IMR-90 (cell line): Measurements from ENCODE around the gene SMIM33. TPM values are rescaled to one million over a fixed set of nuclear protein-coding genes. Genes with fewer than 3 reads are reported as not detected.

Experiments used
- ATAC-seq: fragments of 200-7000 bp; cut with Tn5 transposase; 2 replicates; pipeline ENCODE4 v1.9.1; 2020; ENCODE audit warnings: low read depth, mild to moderate bottlenecking, moderate library complexity
- BruUV-seq: library from RNA; stranded (reverse); fragments of 400-500 nt; replicated peaks from 2 replicates; lab custom pipeline; 2021; lab: Mats Ljungman, UMichigan
- CTCF ChIA-PET: fragments of 300-600 bp; formaldehyde crosslinking; extraction: SDS; loops from one replicate; lab custom pipeline; 2021; ENCODE audit warnings: antibody characterized with exemption; lab: Yijun Ruan, JAX
- POLR2A ChIA-PET: fragments of 300-600 bp; sonication (Branson Sonifier 250); formaldehyde crosslinking; loops from one replicate; lab custom pipeline; 2022; ENCODE audit warnings: antibody characterized with exemption; ENCODE audit not compliant: unreplicated experiment; lab: Charles Lee
- DNase-seq: peaks from one replicate; pipeline ENCODE4 v3.0.0; 2013
- H2AFZ ChIP-seq: replicated peaks from 2 replicates; pipeline ENCODE3; 2013; ENCODE audit warnings: low read length, mild to moderate bottlenecking; ENCODE audit not compliant: poor library complexity
- H2AK5ac ChIP-seq: 2 replicates; pipeline ENCODE4 v1.6.1; 2013; ENCODE audit warnings: low read depth, low read length, inconsistent platforms
- H2AK9ac ChIP-seq: replicated peaks from 2 replicates; pipeline ENCODE3; 2013; ENCODE audit warnings: mild to moderate bottlenecking, low read depth, low read length, moderate library complexity; ENCODE audit not compliant: poor library complexity
- H2BK120ac ChIP-seq: 2 replicates; pipeline ENCODE4 v1.6.1; 2013; ENCODE audit warnings: low read depth, low read length, inconsistent platforms
- H2BK15ac ChIP-seq: 3 replicates; pipeline ENCODE4 v1.6.1; 2013; ENCODE audit warnings: low read depth, low read length, inconsistent platforms
- H2BK20ac ChIP-seq: 2 replicates; pipeline ENCODE4 v1.6.1; 2013; ENCODE audit warnings: low read depth, mild to moderate bottlenecking, inconsistent platforms, low read length, moderate library complexity
- H2BK5ac ChIP-seq: 2 replicates; pipeline ENCODE4 v1.6.1; 2013; ENCODE audit warnings: mild to moderate bottlenecking, low read depth, low read length, inconsistent platforms; ENCODE audit not compliant: poor library complexity, severe bottlenecking
- H3K14ac ChIP-seq: replicated peaks from 2 replicates; pipeline ENCODE4 v1.6.1; 2013; ENCODE audit warnings: low read depth, low read length, inconsistent platforms
- H3K18ac ChIP-seq: 2 replicates; pipeline ENCODE4 v1.6.1; 2013; ENCODE audit warnings: low read depth, low read length, control low read depth
- H3K23ac ChIP-seq: 2 replicates; pipeline ENCODE4 v1.6.1; 2013; ENCODE audit warnings: low read depth, low read length, inconsistent platforms
- H3K27ac ChIP-seq: 2 replicates; pipeline ENCODE4 v1.5.1; 2013; ENCODE audit warnings: mild to moderate bottlenecking, control low read depth, low read length; ENCODE audit not compliant: insufficient read depth
- H3K27me3 ChIP-seq: 2 replicates; pipeline ENCODE4 v1.6.1; 2013; ENCODE audit warnings: low read length; ENCODE audit not compliant: control insufficient read depth, insufficient read depth
- H3K36me3 ChIP-seq: 2 replicates; pipeline ENCODE4 v1.6.1; 2013; ENCODE audit warnings: low read length, mixed read lengths; ENCODE audit not compliant: control insufficient read depth, insufficient read depth
- H3K4ac ChIP-seq: 2 replicates; pipeline ENCODE4 v1.6.1; 2013; ENCODE audit warnings: low read depth, low read length, inconsistent platforms
- H3K4me1 ChIP-seq: 2 replicates; pipeline ENCODE4 v1.6.1; 2013; ENCODE audit warnings: low read length, mixed read lengths; ENCODE audit not compliant: control insufficient read depth, insufficient read depth
- H3K4me2 ChIP-seq: 2 replicates; pipeline ENCODE4 v1.6.1; 2013; ENCODE audit warnings: low read depth, mild to moderate bottlenecking, control low read depth, low read length, moderate library complexity
- H3K4me3 ChIP-seq: 2 replicates; pipeline ENCODE4 v1.5.1; 2013; ENCODE audit warnings: low read depth, mild to moderate bottlenecking, control low read depth, low read length, moderate library complexity; ENCODE audit not compliant: insufficient read depth
- H3K56ac ChIP-seq: 2 replicates; pipeline ENCODE4 v1.6.1; 2013; ENCODE audit warnings: low read length, inconsistent platforms; ENCODE audit not compliant: insufficient read depth; ENCODE audit errors: extremely low read depth
- H3K79me1 ChIP-seq, 2 experiments: 2 replicates each; pipeline ENCODE4 v1.6.1; 2013; ENCODE audit warnings: low read length in 2 of 2, inconsistent platforms in 1 of 2, low read depth in 1 of 2
- H3K9ac ChIP-seq: 2 replicates; pipeline ENCODE4 v1.6.1; 2013; ENCODE audit warnings: low read depth, low read length, control low read depth
- H3K9me1 ChIP-seq: 2 replicates; pipeline ENCODE4 v1.6.1; 2013; ENCODE audit warnings: low read length, inconsistent platforms; ENCODE audit not compliant: insufficient read depth
- H3K9me3 ChIP-seq: 2 replicates; pipeline ENCODE4 v1.6.1; 2013; ENCODE audit warnings: low read length; ENCODE audit not compliant: control insufficient read depth, insufficient read depth
- H4K20me1 ChIP-seq: 2 replicates; pipeline ENCODE4 v1.6.1; 2013; ENCODE audit warnings: low read length, inconsistent platforms; ENCODE audit not compliant: insufficient read depth
- H4K5ac ChIP-seq: 2 replicates; pipeline ENCODE4 v1.6.1; 2013; ENCODE audit warnings: mild to moderate bottlenecking, low read depth, low read length, control low read depth
- H4K8ac ChIP-seq, 2 experiments: 2 replicates each; pipeline ENCODE4 v1.6.1; 2013; ENCODE audit warnings: low read depth in 2 of 2, low read length in 2 of 2, control low read depth in 1 of 2, inconsistent platforms in 1 of 2
- H4K91ac ChIP-seq: 2 replicates; pipeline ENCODE4 v1.6.1; 2013; ENCODE audit warnings: low read depth, low read length, inconsistent platforms; ENCODE audit not compliant: insufficient read depth
- BHLHE40 ChIP-seq: fragments of 150-350 bp; IDR thresholded peaks from 2 replicates; pipeline ENCODE4 v1.6.1; 2016; ENCODE audit warnings: mild to moderate bottlenecking, low read depth, low read length
- CHD1 ChIP-seq: IDR thresholded peaks from 2 replicates; pipeline ENCODE4 v1.6.1; 2012; ENCODE audit warnings: low read depth, low read length, improper control_type of control experiment
- CTCF ChIP-seq: conservative IDR thresholded peaks from 2 replicates; pipeline ENCODE4 v1.5.1; 2012; ENCODE audit warnings: mild to moderate bottlenecking, low read depth, low read length, improper control_type of control experiment
- ELK1 ChIP-seq: fragments of 150-350 bp; IDR thresholded peaks from 2 replicates; pipeline ENCODE4 v1.6.1; 2016; ENCODE audit warnings: low read depth, mild to moderate bottlenecking, low read length, moderate library complexity, borderline replicate concordance
- MAFK ChIP-seq: IDR thresholded peaks from 2 replicates; pipeline ENCODE4 v1.6.1; 2012; ENCODE audit warnings: low read depth, low read length, improper control_type of control experiment
- MAZ ChIP-seq: IDR thresholded peaks from 2 replicates; pipeline ENCODE4 v1.6.1; 2012; ENCODE audit warnings: low read depth, mild to moderate bottlenecking, low read length, improper control_type of control experiment, moderate library complexity, borderline replicate concordance
- MXI1 ChIP-seq: IDR thresholded peaks from 2 replicates; pipeline ENCODE4 v1.6.1; 2012; ENCODE audit warnings: low read depth, mild to moderate bottlenecking, low read length, moderate library complexity, borderline replicate concordance
- NFE2L2 ChIP-seq: fragments of 150-350 bp; IDR thresholded peaks from 2 replicates; pipeline ENCODE4 v1.6.1; 2016; ENCODE audit warnings: low read depth, mild to moderate bottlenecking, low read length
- POLR2A ChIP-seq: IDR thresholded peaks from 2 replicates; pipeline ENCODE4 v1.6.1; 2012; ENCODE audit warnings: mild to moderate bottlenecking, low read depth, low read length
- RAD21 ChIP-seq: IDR thresholded peaks from 2 replicates; pipeline ENCODE4 v1.6.1; 2012; ENCODE audit warnings: low read length, improper control_type of control experiment
- RCOR1 ChIP-seq: IDR thresholded peaks from 2 replicates; pipeline ENCODE4 v1.6.1; 2012; ENCODE audit warnings: mild to moderate bottlenecking, low read length, improper control_type of control experiment; ENCODE audit not compliant: insufficient replicate concordance
- RFX5 ChIP-seq: IDR thresholded peaks from 2 replicates; pipeline ENCODE4 v1.8.0; 2012; ENCODE audit warnings: low read depth, mild to moderate bottlenecking, low read length, moderate library complexity
- SMC3 ChIP-seq: fragments of 150-350 bp; IDR thresholded peaks from 2 replicates; pipeline ENCODE4 v1.6.1; 2016; ENCODE audit warnings: low read depth, mild to moderate bottlenecking, antibody characterized with exemption, low read length, moderate library complexity
- WGBS, 2 experiments: methylation state at CpG; one replicate each; pipeline versions ENCODE4 v1.1.5 to v1.1.7; 2013; ENCODE audit warnings: missing lambda C conversion rate in 2 of 2; ENCODE audit not compliant: insufficient read length in 1 of 2; ENCODE audit errors: extremely low coverage in 2 of 2; 5-methylcytosine and 5-hydroxymethylcytosine counted together
- dilution Hi-C: fragments of 300-500 bp; cut with HindIII; formaldehyde crosslinking; loops from one replicate; pipeline ENCODE4 v1.14.3; 2018; ENCODE audit warnings: low sequenced_read_pairs; ENCODE audit not compliant: unreplicated experiment
- in situ Hi-C: fragments of 300-500 bp; cut with MboI; formaldehyde crosslinking; loops from 3 replicates; pipeline ENCODE4 v1.14.3; 2019; ENCODE audit warnings: low sequenced_read_pairs, inconsistent platforms, mixed read lengths
- intact Hi-C: fragments of 100-400 bp; cut with micrococcal nuclease; formaldehyde crosslinking; loops from 2 replicates; pipeline ENCODE4 v1.10.0; 2022
- polyA plus RNA-seq, 3 experiments: library from polyadenylated mRNA; depleted of rRNA; stranded (reverse); fragments of >200 nt; gene quantifications; 2 replicates each; pipeline ENCODE4 v1.2.3, GENCODE V29; 2012; ENCODE audit warnings: low replicate concordance in 1 of 3
- total RNA-seq: library from RNA; depleted of rRNA; stranded (reverse); fragments of >200 nt; gene quantifications from 2 replicates; pipeline ENCODE4 v1.2.3, GENCODE V29; 2012

SMIM33 gene
- total and polyA plus RNA-seq, 2 of the 4 experiments (the other 2 are of a cell fraction) = not detected

- peak overlapping the region; percentile 93 for H2BK120ac ChIP-seq
- H3K4me3 ChIP-seq = no peak overlapping the region
- ATAC-seq (peak; percentile 83), DNase-seq (peak; percentile 81)
- dilution Hi-C loops = no loop called here
- H3K9me1 ChIP-seq = peaks cover 19% of the 10 kb centered on the region
- peak overlapping the region; percentile 92 for H3K4ac ChIP-seq
- peak overlapping the region; percentile 74; the same call in 2 of the 3 replicates for H2BK15ac ChIP-seq
- intact Hi-C loops = no loop called here
- 0 out of 4 replicates have a peak, but pooled peaks cover 0 to 7% of the 10 kb centered on the region in 2 experiments for H3K79me1 ChIP-seq
- H4K91ac ChIP-seq = peak overlapping the region; percentile 85; the same call in 1 of the 2 replicates
- H3K14ac ChIP-seq = peak overlapping the region; percentile 29
- in situ Hi-C loops = no loop called here
- peak overlapping the region; percentile 73 for H2AK5ac ChIP-seq
- H2BK20ac ChIP-seq = peak overlapping the region; percentile 77
- no peaks in the 10 kb centered on the region for H3K36me3 ChIP-seq
- no peaks in the 10 kb centered on the region for H3K27me3 ChIP-seq
- CTCF ChIA-PET = interaction anchor here (0.9 kb wide), 1 partner anchor 12 kb away, joined by 3 read pairs; no protein-coding TSS in a partner anchor
- no peak overlapping the region; the same call in 1 of the 2 replicates for H3K56ac ChIP-seq
- peak overlapping the region; percentile 47 for H2AK9ac ChIP-seq
- peak overlapping the region; percentile 76 for H2AFZ ChIP-seq
- peak overlapping the region; percentile 56 for H2BK5ac ChIP-seq
- H3K9ac ChIP-seq = no peak overlapping the region
- peak overlapping the region; percentile 46; the same call in 1 of the 2 replicates for H4K5ac ChIP-seq
- no TSS peak for BruUV-seq
- H4K20me1 ChIP-seq = no peaks in the 10 kb centered on the region
- H3K18ac ChIP-seq = peak overlapping the region; percentile 52
- H3K27ac ChIP-seq = peak overlapping the region; percentile 13; the same call in 1 of the 2 replicates
- TF ChIP-seq ELK1 = no peak
- TF ChIP-seq MAFK = no peak
- no peak for TF ChIP-seq NFE2L2
- TF ChIP-seq BHLHE40 = no peak
- TF ChIP-seq RCOR1 = no peak
- no peak for TF ChIP-seq RFX5
- TF ChIP-seq SMC3 = no peak
- no peak for TF ChIP-seq MAZ
- no peak for TF ChIP-seq CHD1
- TF ChIP-seq MXI1 = no peak
- TF ChIP-seq POLR2A = no peak
- no peak for TF ChIP-seq CTCF
- TF ChIP-seq RAD21 = no peak
- H3K4me2 ChIP-seq = no peak overlapping the region
- no peaks in the 10 kb centered on the region for H3K9me3 ChIP-seq
- peak overlapping the region in 1 of 2 experiments; percentile 80; a peak in 2 of 4 replicates for H4K8ac ChIP-seq
- H3K23ac ChIP-seq = peak overlapping the region; percentile 49
- POLR2A ChIA-PET = interaction anchor here (0.6 kb wide), 1 partner anchor 329 kb away, joined by 7 read pairs; no protein-coding TSS in a partner anchor
- WGBS, 2 experiments = 72% methylated on average over 4 of the region's 7 CpGs; no CpG with 5 or more reads in 1 of the 2 experiments
- H3K4me1 ChIP-seq = peaks cover 14% of the 10 kb centered on the region
These were observed 25.3 kb upstream of the SMIM33 start for GRCh38 chr5:139445325-139446170.
